Osteoblast (primary cell): ENCODE data around the gene NBR1. TPM values are rescaled to one million over a fixed set of nuclear protein-coding genes. Genes with fewer than 3 reads are reported as not detected.
"Not testable (repeated sequence)": the region's sequence is repeated elsewhere in the genome, so short reads cannot be mapped to it uniquely, and the experiment has no call there.

ENCODE experiments used
- DNase-seq: peaks from one replicate; pipeline ENCODE4 v3.0.0; 2011; ENCODE audit warnings: low spot score, mixed read lengths; ENCODE audit not compliant: insufficient read length; ENCODE audit errors: missing footprints
- H2AFZ ChIP-seq: 2 replicates; pipeline ENCODE4 v1.6.0; 2011; ENCODE audit warnings: mild to moderate bottlenecking, low read length
- H3K27ac ChIP-seq: 2 replicates; pipeline ENCODE4 v1.5.1; 2011; ENCODE audit warnings: mild to moderate bottlenecking, low read depth, low read length, moderate library complexity
- H3K27me3 ChIP-seq: 2 replicates; pipeline ENCODE4 v1.6.0; 2012; ENCODE audit warnings: mild to moderate bottlenecking, control low read depth, inconsistent platforms, low read length, moderate library complexity; ENCODE audit not compliant: insufficient read depth
- H3K36me3 ChIP-seq: 2 replicates; pipeline ENCODE4 v1.5.1; 2011; ENCODE audit warnings: mild to moderate bottlenecking, low read length, control low read depth, moderate library complexity; ENCODE audit not compliant: insufficient read depth
- H3K4me1 ChIP-seq: 2 replicates; pipeline ENCODE4 v1.5.1; 2011; ENCODE audit warnings: mild to moderate bottlenecking, low read length, control low read depth, moderate library complexity; ENCODE audit not compliant: insufficient read depth
- H3K4me2 ChIP-seq: 2 replicates; pipeline ENCODE4 v1.6.0; 2011; ENCODE audit warnings: mild to moderate bottlenecking, low read length; ENCODE audit not compliant: insufficient read depth
- H3K4me3 ChIP-seq: fragments of 200-600 bp; sonication (generic); 3 replicates; pipeline ENCODE4 v1.5.1; 2012; ENCODE audit warnings: mild to moderate bottlenecking, low read length, inconsistent platforms; ENCODE audit not compliant: insufficient read depth
- H3K79me2 ChIP-seq: 2 replicates; pipeline ENCODE4 v1.6.0; 2012; ENCODE audit warnings: mild to moderate bottlenecking, low read length, control low read depth, inconsistent platforms; ENCODE audit not compliant: insufficient read depth
- H3K9me3 ChIP-seq: 2 replicates; pipeline ENCODE4 v1.5.1; 2011; ENCODE audit warnings: low read depth, low read length, control low read depth
- H4K20me1 ChIP-seq: 2 replicates; pipeline ENCODE4 v1.6.0; 2012; ENCODE audit warnings: mild to moderate bottlenecking, low read length, control low read depth; ENCODE audit not compliant: insufficient read depth
- total RNA-seq: library from RNA; depleted of rRNA; stranded (reverse); fragments of >200 nt; gene quantifications from 2 replicates; pipeline ENCODE4 v1.2.3, GENCODE V29; 2012
- TF ChIP-seq, protein P1 (sequence below): IDR thresholded peaks from 2 replicates; pipeline ENCODE4 v1.5.1; 2011; ENCODE audit warnings: mild to moderate bottlenecking, low read depth, low read length, moderate library complexity; ENCODE audit errors: extremely low read depth

NBR1 gene
- total RNA-seq, 1 donor = 121 TPM

DNA sequence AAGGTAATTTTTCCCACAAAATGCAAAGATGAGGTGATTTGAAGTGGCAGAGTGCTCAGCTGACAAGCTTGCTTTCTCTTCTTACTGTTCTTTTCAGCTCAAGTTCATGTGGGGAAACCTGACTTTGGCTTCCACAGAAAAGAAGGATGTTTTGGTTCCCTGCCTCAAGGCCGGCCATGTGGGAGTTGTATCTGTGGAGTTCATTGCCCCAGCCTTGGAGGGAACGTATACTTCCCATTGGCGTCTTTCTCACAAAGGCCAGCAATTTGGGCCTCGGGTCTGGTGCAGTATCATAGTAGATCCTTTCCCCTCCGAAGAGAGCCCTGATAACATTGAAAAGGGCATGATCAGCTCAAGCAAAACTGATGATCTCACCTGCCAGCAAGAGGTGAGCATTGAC lies 22.2 kb downstream of the NBR1 start:
- H3K79me2 ChIP-seq = no peaks in the 10 kb centered on the region
- H3K27ac ChIP-seq = no peak overlapping the region
- H3K36me3 ChIP-seq = peaks cover 84% of the 10 kb centered on the region
- H3K27me3 ChIP-seq = no peaks in the 10 kb centered on the region
- H3K4me1 ChIP-seq = no peaks in the 10 kb centered on the region
- no peaks in the 10 kb centered on the region for H3K9me3 ChIP-seq
- DNase-seq = no peak
- H2AFZ ChIP-seq = no peak overlapping the region
- no peak overlapping the region for H3K4me3 ChIP-seq
- TF ChIP-seq, protein P1, sequence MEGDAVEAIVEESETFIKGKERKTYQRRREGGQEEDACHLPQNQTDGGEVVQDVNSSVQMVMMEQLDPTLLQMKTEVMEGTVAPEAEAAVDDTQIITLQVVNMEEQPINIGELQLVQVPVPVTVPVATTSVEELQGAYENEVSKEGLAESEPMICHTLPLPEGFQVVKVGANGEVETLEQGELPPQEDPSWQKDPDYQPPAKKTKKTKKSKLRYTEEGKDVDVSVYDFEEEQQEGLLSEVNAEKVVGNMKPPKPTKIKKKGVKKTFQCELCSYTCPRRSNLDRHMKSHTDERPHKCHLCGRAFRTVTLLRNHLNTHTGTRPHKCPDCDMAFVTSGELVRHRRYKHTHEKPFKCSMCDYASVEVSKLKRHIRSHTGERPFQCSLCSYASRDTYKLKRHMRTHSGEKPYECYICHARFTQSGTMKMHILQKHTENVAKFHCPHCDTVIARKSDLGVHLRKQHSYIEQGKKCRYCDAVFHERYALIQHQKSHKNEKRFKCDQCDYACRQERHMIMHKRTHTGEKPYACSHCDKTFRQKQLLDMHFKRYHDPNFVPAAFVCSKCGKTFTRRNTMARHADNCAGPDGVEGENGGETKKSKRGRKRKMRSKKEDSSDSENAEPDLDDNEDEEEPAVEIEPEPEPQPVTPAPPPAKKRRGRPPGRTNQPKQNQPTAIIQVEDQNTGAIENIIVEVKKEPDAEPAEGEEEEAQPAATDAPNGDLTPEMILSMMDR = no peak
- peaks cover 3% of the 10 kb centered on the region for H4K20me1 ChIP-seq
- H3K4me2 ChIP-seq = no peak overlapping the region

DNA sequence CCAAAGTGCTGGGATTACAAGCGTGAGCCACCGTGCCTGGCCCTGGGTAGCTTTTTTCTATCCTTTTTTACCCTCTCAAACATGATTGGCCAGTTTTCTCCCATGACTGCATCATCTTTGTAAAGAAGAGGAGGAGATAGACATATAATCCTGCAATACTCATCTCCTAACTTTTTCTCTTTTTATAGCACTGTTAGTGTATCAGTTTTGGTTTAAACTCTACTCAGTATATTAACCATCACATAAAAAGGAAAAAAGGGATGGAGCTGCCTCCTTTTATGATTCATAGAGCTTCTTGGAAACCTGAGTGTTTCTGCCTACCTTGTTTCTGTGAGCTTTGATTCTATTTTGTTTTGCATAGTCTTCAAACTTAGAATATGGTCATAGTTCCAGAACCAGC lies 28.6 kb downstream of the NBR1 start:
- Histone ChIP-seq H2AFZ (no peak overlapping the region), H3K4me2 (no peak overlapping the region), H3K36me3 (peaks cover 90% of the 10 kb centered on the region)

DNA sequence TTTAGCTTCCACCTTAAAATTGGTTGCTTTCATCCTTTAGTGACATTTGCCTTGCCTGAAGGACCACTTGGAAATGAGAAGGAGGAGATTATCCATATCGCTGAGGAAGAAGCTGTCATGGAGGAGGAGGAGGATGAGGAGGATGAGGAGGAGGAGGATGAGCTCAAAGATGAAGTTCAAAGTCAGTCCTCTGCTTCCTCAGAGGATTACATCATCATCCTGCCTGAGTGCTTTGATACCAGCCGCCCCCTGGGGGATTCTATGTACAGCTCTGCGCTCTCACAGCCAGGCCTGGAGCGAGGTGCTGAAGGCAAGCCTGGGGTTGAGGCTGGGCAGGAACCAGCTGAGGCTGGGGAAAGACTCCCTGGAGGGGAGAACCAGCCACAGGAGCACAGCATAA lies 29.1 kb downstream of the NBR1 start:
- Histone ChIP-seq H3K79me2 (no peaks in the 10 kb centered on the region), H2AFZ (no peak overlapping the region), H3K9me3 (no peaks in the 10 kb centered on the region), H3K36me3 (peaks cover 89% of the 10 kb centered on the region), H3K27me3 (no peaks in the 10 kb centered on the region), H3K4me3 (no peak overlapping the region), H4K20me1 (no peaks in the 10 kb centered on the region), H3K27ac (no peak overlapping the region), H3K4me1 (no peaks in the 10 kb centered on the region), H3K4me2 (no peak overlapping the region)
- TF ChIP-seq, protein P1 = no peak
- no peak for DNase-seq

More for the DNA sequence above, 28.6 kb downstream of the NBR1 start:
- Histone ChIP-seq H3K27ac (no peak overlapping the region), H3K27me3 (no peaks in the 10 kb centered on the region), H3K4me1 (no peaks in the 10 kb centered on the region), H3K9me3 (no peaks in the 10 kb centered on the region), H3K4me3 (no peak overlapping the region), H4K20me1 (no peaks in the 10 kb centered on the region), H3K79me2 (no peaks in the 10 kb centered on the region)
- no peak for DNase-seq
- TF ChIP-seq, protein P1 = no peak

DNA sequence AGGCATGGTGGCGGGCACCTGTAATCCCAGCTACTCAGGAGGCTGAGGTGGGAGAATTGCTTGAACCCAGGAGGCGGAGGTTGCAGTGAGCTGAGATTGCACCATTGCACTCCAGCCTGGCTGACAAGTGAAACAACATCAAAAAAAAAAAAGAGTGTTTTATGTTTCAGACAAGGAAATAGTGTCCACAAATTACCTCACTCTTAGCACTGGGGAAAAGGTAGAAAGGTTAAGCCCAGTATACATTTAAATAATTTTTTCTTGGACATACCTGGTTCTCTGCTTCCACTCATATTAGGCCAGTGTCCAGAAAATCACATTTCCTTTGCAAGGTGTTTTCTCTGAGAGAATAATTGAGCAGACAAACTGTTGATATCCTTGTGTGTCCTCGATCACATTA lies 32.0 kb downstream of the NBR1 start:
- H3K4me2 ChIP-seq, DNase-seq, H3K4me1 ChIP-seq, H2AFZ ChIP-seq, H4K20me1 ChIP-seq, H3K27me3 ChIP-seq, H3K79me2 ChIP-seq, H3K27ac ChIP-seq, H3K9me3 ChIP-seq, H3K4me3 ChIP-seq: not testable (repeated sequence)
- peaks cover 85% of the 10 kb centered on the region for H3K36me3 ChIP-seq
